T-helper 2 cell treated with Interferon-gamma antibody and Interleukin-4, amounts not matched to agents 100 ng/mL and 5 ng/mL, for 36 hours (primary cell): ENCODE measurements around the gene SMOC2. TPM values are rescaled to one million over a fixed set of nuclear protein-coding genes. Genes with fewer than 3 reads are reported as not detected.
"Not testable (repeated sequence)": the region's sequence is repeated elsewhere in the genome, so short reads cannot be mapped to it uniquely, and the experiment has no call there.

Experiments used
- intact Hi-C: fragments of 100-400 bp; cut with micrococcal nuclease; formaldehyde crosslinking; loops from one replicate; pipeline ENCODE4 v1.15.1; 2023
- total RNA-seq: library from RNA; stranded (reverse); gene quantifications from 2 replicates; pipeline ENCODE4 v1.2.3, GENCODE V29; 2022

The SMOC2 gene
- total RNA-seq, 1 donor from 2014 or later: not detected

GRCh38 chr6:168538188-168538891 is 97.4 kb downstream of the SMOC2 start:
- intact Hi-C loops: not testable (repeated sequence)

- intact Hi-C loops: no loop called here
These were observed 98.2 kb downstream of the SMOC2 start for GRCh38 chr6:168538892-168539811.

DNA sequence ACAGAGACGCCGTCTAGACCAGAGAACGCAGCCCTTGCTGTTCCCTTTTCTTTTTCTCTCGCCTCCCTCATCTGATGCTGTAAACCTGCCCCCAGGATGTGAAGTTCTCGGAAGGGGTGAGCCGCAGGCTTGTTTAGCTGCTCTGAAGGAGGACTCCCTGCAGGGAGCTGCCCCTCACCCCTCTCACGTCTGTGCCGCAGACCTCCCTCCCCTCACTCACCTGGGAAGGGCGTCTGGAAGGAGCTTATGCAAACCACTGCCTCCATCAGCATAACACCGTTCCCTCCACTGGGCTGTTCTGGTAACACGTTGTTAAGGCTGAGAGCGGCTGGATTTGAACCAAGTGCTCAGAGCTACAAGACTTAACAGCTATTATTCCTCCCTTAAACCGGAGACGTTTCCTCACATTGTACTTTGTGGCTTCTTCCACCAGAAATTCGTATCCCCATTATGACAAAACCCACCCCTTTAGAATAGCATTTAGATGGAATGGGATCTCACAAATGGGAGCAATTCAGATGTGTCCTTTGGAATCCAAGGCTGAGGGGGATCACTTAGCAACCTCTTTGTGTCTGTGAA is 99.8 kb downstream of the SMOC2 start:
- intact Hi-C loops: no loop called here

DNA sequence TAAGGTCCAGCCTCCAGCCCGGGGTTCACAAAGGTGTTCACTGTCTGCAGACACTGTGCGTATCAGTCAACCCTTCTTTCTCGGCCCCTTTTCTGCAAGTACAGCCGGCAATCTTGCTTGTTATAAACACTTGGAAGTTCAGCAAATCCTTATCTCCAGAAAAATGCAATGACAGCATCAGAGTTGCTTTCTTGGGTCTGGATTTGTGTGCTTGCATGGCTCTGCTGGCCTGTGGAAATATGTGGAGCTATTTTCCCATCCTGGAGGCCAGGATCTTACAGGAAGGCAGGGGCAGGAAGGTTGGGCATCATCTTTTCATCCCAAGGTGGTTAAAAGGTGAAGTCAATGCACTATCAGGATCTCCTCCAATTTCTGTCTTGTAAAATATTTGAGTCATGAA is 100.3 kb downstream of the SMOC2 start:
- intact Hi-C loops: no loop called here

- intact Hi-C loops: no loop called here
These were observed 101.3 kb downstream of the SMOC2 start for GRCh38 chr6:168542301-168542700.

DNA sequence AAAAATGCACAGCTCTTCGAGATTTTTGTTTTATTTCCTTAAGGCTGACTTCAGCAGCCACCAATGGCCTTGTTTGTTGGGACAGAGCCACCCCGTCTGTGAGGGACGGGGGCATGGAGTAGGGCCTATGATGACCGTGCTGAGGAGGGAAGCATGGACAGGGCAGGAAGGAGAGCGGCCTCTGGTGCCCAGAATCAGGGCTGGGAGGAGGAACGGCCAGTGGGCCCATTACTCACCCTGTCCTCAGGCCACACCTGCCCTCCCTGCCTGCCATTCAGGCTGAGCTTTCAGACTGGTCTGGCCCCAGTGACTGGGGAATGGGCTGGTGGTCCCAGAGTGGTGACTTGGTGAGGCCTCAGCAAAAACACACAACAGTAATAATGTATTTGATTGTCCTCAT is 104.4 kb downstream of the SMOC2 start:
- intact Hi-C loops: no loop called here

- intact Hi-C loops: no loop called here
These were observed 105.2 kb downstream of the SMOC2 start for GRCh38 chr6:168546151-168546550.

DNA sequence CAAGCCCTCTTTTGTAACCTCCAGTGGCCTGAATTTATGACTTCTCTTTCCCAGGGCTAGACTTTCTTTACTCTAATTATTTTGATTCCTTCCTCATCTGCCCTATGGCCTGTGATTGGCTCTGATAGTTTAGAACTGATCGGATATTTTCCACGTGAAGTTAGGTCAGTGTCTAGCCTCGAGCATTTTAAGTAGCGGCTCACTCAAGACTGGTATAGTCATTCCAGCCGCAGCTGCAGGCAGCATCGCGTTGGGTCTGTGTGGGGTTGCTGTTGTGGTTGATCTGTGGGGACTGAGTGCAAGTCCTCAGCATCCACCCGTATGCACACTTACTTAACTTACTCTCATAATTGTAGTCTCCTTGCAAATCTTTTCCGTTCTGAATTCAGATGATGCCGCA is 105.7 kb downstream of the SMOC2 start:
- intact Hi-C loops: no loop called here

GRCh38 chr6:168550326-168550725 is 109.3 kb downstream of the SMOC2 start:
- intact Hi-C loops: no loop called here

- intact Hi-C loops: no loop called here
These were observed 113.5 kb downstream of the SMOC2 start for GRCh38 chr6:168554472-168554871.

GRCh38 chr6:168554898-168555617 is 114.1 kb downstream of the SMOC2 start:
- intact Hi-C loops: no loop called here

- intact Hi-C loops: no loop called here
These were observed 114.8 kb downstream of the SMOC2 start for GRCh38 chr6:168555618-168556273.

DNA sequence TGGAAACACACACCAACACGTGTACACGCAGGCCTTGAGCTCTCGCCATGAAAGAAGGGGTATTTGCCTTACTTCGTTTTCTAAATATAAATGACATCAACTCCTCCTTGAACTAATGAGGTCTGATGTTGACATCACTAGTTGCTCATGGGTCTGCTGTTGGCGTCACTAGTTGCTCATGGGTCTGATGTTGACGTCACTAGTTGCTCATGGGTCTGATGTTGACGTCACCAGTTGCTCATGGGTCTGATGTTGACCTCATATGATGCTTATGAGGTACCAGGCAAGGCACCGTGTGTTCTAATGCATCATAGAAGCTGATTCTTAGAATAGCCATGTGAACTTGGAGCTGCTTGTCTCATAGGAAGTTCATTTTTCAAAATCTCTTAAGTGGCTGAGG is 116.5 kb downstream of the SMOC2 start:
- intact Hi-C loops: no loop called here

GRCh38 chr6:168558686-168559085 is 117.7 kb downstream of the SMOC2 start:
- intact Hi-C loops: no loop called here

GRCh38 chr6:168559574-168560098 is 118.7 kb downstream of the SMOC2 start:
- intact Hi-C loops: no loop called here

- intact Hi-C loops: no loop called here
These were observed 119.1 kb downstream of the SMOC2 start for GRCh38 chr6:168560126-168560525.

DNA sequence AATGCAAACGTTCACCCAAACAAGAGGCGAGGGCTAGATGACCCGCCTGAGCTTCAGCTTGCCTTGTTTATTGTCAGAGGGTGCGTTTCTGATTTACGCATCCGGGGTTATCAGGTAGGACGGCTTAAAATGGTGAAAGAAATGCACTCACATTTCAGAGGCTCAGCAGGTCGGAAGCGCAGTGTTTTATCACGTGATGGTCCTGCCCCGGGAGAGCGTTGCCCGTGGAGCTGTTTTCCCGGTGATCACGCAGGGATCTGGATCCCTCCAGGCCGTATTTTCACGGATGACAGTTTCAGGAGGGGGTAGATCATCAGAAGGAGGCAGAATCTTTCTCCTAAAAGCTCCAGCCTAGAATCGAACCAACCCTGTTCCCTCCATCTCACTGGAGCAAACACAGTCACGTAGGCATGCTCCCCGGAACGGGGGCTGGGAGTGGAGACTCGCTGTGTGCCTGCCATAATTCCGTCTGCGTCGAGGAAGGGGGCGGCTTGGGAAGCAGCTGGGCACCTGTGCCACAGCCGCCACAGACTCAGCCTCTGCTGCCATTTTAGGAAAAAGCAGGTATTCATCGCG is 121.7 kb downstream of the SMOC2 start:
- intact Hi-C loops: no loop called here

DNA sequence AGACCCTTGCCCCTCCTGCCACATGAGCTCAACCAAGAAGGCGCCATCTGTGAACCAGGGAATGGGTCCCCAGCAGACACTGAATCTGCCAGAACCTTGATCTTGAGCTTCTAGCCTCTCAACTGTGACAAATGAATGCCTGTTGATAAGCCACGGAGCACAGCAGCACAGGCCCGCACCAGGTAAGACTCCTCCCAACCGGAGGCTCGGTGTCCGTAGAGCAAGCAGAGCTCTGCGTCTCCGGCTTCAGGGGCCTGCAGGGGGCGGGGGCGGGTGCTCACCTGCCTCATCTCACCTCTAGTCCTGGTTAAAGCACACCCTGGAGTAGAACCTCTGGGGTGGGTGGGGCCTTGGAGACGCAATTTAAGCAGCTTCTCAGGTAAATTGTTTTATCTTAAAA is 122.7 kb downstream of the SMOC2 start:
- intact Hi-C loops: no loop called here

DNA sequence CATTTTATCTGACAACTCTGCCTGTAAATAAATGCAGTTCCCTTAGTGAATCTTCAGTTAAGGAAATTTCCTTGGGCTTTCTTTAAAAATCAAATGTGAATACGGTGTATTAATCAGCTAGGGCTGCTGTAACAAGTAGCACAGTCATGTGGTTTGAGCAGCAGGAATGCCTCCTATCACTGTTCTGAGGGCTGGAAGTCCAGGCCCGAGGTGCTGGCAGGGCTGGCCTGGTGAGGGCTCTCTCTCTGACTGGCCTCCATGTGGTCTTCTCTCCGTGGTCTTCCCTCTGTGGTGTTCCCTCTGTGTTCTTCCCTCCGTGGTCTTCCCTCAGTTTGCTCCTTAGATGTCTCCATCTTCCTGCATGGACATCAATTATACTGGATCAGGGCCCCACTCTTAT is 124.1 kb downstream of the SMOC2 start:
- intact Hi-C loops: no loop called here

DNA sequence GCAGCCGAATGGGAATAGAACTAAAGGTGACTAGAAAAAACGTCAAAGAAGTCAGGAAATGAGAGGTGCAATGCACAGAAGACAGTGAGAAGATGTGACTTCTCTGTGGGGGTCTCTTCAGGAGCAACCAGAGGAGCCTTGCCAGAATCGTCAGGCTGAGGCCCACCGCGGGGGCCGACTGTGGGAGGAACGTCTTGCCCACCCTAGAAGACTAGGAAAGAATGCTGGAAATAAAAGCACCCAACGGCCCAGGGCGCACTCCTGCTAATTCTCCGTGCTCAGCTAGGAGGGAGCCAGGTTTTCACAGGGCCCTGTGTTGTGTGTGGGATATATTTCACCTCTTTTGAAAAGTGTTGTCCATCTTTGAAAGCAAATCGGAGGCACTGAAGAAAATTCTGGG is 129.2 kb downstream of the SMOC2 start:
- intact Hi-C loops: no loop called here
